ENCODE results near the gene TNRC18. TPM values are rescaled to one million over a fixed set of nuclear protein-coding genes. Genes with fewer than 3 reads are reported as not detected.

TNRC18 gene
- total RNA-seq, 4 donors from 2014 or later: 17.9 to 75.5 (median 48.4) TPM

- H3K4me3 ChIP-seq: peak overlapping the region; percentile 80 to 97 (median 90)
- WGBS, 2 donors: 6 to 14% methylated on average over 14 to 22 of the region's 30 CpGs
- no peak for DNase-seq
- intact Hi-C loops (cut with DNase I): no loop called here
- H3K27me3 ChIP-seq: peaks cover 0 to 6% (median 0%) of the 10 kb centered on the region in 4 donors
- H3K9me3 ChIP-seq: no peaks in the 10 kb centered on the region
- H3K4me1 ChIP-seq: peaks cover 10 to 46% (median 20%) of the 10 kb centered on the region in 3 donors
- H3K36me3 ChIP-seq: peaks cover 0 to 15% (median 0%) of the 10 kb centered on the region in 3 donors
- peak overlapping the region; percentile 97 to 100 (median 100) for H3K27ac ChIP-seq
- TF ChIP-seq POLR2A (IDR thresholded peaks at IDR 0.05) (peak in 2 of 4 donors; percentile 41 to 52), CTCF (IDR thresholded peaks at IDR 0.05) (no peak)
Measured at GRCh38 chr7:5429857-5430611, 6.4 kb upstream of the TNRC18 start.

- peak overlapping the region; percentile 80 to 97 (median 90) for H3K4me3 ChIP-seq
- H3K9me3 ChIP-seq: no peaks in the 10 kb centered on the region
- no peak for TF ChIP-seq CTCF (IDR thresholded peaks at IDR 0.05)
- no peak for TF ChIP-seq POLR2A (IDR thresholded peaks at IDR 0.05)
- intact Hi-C loops (cut with DNase I): no loop called here
- H3K27ac ChIP-seq: peak overlapping the region; percentile 97 to 100 (median 100)
- WGBS, 2 donors: 0 to 7% methylated on average over 10 to 20 of the region's 31 CpGs
- H3K36me3 ChIP-seq: peaks cover 0 to 15% (median 0%) of the 10 kb centered on the region in 3 donors
- peaks cover 0 to 6% (median 0%) of the 10 kb centered on the region in 4 donors for H3K27me3 ChIP-seq
- DNase-seq: no peak
- peaks cover 10 to 46% (median 20%) of the 10 kb centered on the region in 3 donors for H3K4me1 ChIP-seq
Measured at GRCh38 chr7:5429253-5429856, 5.7 kb upstream of the TNRC18 start.

GRCh38 chr7:5428478-5429252 is 5.0 kb upstream of the TNRC18 start:
- Histone ChIP-seq H3K4me1 (peaks cover 10 to 46% (median 20%) of the 10 kb centered on the region in 3 donors), H3K27ac (peak overlapping the region; percentile 97 to 100 (median 100)), H3K4me3 (peak overlapping the region; percentile 80 to 97 (median 90)), H3K27me3 (peaks cover 0 to 6% (median 0%) of the 10 kb centered on the region in 4 donors), H3K36me3 (peaks cover 0 to 15% (median 0%) of the 10 kb centered on the region in 3 donors), H3K9me3 (no peaks in the 10 kb centered on the region)
- DNase-seq: no peak
- intact Hi-C loops (cut with DNase I): no loop called here
- WGBS, 2 donors: 2 to 6% methylated on average over 22 to 26 of the region's 46 CpGs
- TF ChIP-seq CTCF (IDR thresholded peaks at IDR 0.05): peak in 2 of 6 experiments; percentile 12 to 36
- TF ChIP-seq POLR2A (IDR thresholded peaks at IDR 0.05): peak in 1 of 4 donors; percentile 38

GRCh38 chr7:5426226-5426475 is 2.5 kb upstream of the TNRC18 start:
- H3K4me1 ChIP-seq: peaks cover 10 to 42% (median 20%) of the 10 kb centered on the region in 3 donors
- peak overlapping the region; percentile 97 to 100 (median 100) for H3K27ac ChIP-seq
- peaks cover 0 to 14% (median 0%) of the 10 kb centered on the region in 4 donors for H3K27me3 ChIP-seq
- TF ChIP-seq POLR2A (IDR thresholded peaks at IDR 0.05): no peak
- TF ChIP-seq CTCF (IDR thresholded peaks at IDR 0.05): no peak
- no peaks in the 10 kb centered on the region for H3K9me3 ChIP-seq
- intact Hi-C loops (cut with DNase I): no loop called here
- peak overlapping the region; percentile 80 to 97 (median 90) for H3K4me3 ChIP-seq
- no peak for DNase-seq
- H3K36me3 ChIP-seq: no peaks in the 10 kb centered on the region
- 0 to 1% methylated on average over 10 to 13 of the region's 13 CpGs for WGBS, 2 donors

All from esophagus squamous epithelium (tissue), 5 donors.